ENCODE results near the gene SHLD2.
"Not testable (repeated sequence)": the region's sequence is repeated elsewhere in the genome, so short reads cannot be mapped to it uniquely, and the experiment has no call there.

DNA sequence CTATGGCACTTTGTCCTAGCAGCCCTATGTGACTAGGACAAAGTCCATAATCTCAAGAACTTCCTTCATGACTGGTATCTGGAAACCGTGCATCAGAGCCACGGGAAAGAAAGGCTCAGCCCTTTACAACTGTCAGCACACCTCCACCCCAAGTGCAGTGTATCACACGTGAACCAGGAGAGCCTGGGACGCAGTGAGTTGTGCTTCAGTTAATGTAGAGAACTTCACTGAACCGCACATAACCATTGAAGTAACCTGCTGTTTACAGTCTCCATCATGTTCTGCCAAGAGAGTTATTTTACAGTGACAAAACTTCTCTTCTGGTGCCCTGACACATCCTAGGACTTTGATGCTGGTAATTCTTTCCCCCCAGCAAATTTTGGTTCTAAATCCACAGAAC is 142.2 kb downstream of the SHLD2 start:
- TF ChIP-seq POLR2A (IDR thresholded peaks at IDR 0.05) = not testable (repeated sequence)
- TF ChIP-seq, protein P1, sequence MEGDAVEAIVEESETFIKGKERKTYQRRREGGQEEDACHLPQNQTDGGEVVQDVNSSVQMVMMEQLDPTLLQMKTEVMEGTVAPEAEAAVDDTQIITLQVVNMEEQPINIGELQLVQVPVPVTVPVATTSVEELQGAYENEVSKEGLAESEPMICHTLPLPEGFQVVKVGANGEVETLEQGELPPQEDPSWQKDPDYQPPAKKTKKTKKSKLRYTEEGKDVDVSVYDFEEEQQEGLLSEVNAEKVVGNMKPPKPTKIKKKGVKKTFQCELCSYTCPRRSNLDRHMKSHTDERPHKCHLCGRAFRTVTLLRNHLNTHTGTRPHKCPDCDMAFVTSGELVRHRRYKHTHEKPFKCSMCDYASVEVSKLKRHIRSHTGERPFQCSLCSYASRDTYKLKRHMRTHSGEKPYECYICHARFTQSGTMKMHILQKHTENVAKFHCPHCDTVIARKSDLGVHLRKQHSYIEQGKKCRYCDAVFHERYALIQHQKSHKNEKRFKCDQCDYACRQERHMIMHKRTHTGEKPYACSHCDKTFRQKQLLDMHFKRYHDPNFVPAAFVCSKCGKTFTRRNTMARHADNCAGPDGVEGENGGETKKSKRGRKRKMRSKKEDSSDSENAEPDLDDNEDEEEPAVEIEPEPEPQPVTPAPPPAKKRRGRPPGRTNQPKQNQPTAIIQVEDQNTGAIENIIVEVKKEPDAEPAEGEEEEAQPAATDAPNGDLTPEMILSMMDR (IDR thresholded peaks at IDR 0.05) = not testable (repeated sequence)
